ENCODE data around the gene DIPK1A.

Gene DIPK1A

GRCh38 chr1:92926873-92927272 lies 34.4 kb downstream of the DIPK1A start:
- TF ChIP-seq CTCF (conservative IDR thresholded peaks at IDR 0.05; ENCODE audit: low read depth), result no peak
- ChIA-PET POLR2A (ENCODE audit: low non-redundant PET) (no interaction called here), CTCF (interaction anchor here (0.6 kb wide), 1 partner anchor 68 kb away, joined by 3 read pairs; no protein-coding TSS in a partner anchor)
- no peak overlapping the region for H3K27ac ChIP-seq
- no peak for DNase-seq (ENCODE audit: low spot score)

- ChIA-PET POLR2A (ENCODE audit: low non-redundant PET) (no interaction called here), CTCF (interaction anchor here (0.6 kb wide), 2 partner anchors 34 to 314 kb away, joined by 3 to 5 read pairs; no protein-coding TSS in a partner anchor)
- TF ChIP-seq CTCF (conservative IDR thresholded peaks at IDR 0.05; ENCODE audit: low read depth), result no peak
- no peak overlapping the region for H3K27ac ChIP-seq
- no peak for DNase-seq (ENCODE audit: low spot score)
These were observed 36.8 kb downstream of the DIPK1A start for GRCh38 chr1:92924501-92924900.

GRCh38 chr1:92923664-92924063 lies 37.6 kb downstream of the DIPK1A start:
- ChIA-PET POLR2A (ENCODE audit: low non-redundant PET) (no interaction called here), CTCF (no interaction called here)
- TF ChIP-seq CTCF (conservative IDR thresholded peaks at IDR 0.05; ENCODE audit: low read depth), result no peak
- no peak for DNase-seq (ENCODE audit: low spot score)
- H3K27ac ChIP-seq, result no peak overlapping the region

GRCh38 chr1:92922356-92923035 lies 38.8 kb downstream of the DIPK1A start:
- DNase-seq (ENCODE audit: low spot score), result no peak
- ChIA-PET POLR2A (ENCODE audit: low non-redundant PET) (interaction anchor here (0.7 kb wide), 1 partner anchor 13 kb away, joined by 4 read pairs; no protein-coding TSS in a partner anchor), CTCF (interaction anchor here (0.6 to 0.7 kb wide), 3 partner anchors 9 to 425 kb away, joined by 3 to 5 read pairs (median 4); no protein-coding TSS in a partner anchor)
- TF ChIP-seq CTCF (conservative IDR thresholded peaks at IDR 0.05; ENCODE audit: low read depth), result no peak
- no peak overlapping the region for H3K27ac ChIP-seq

GRCh38 chr1:92921031-92922023 lies 39.9 kb downstream of the DIPK1A start:
- no peak for DNase-seq (ENCODE audit: low spot score)
- CTCF ChIA-PET, result interaction anchor here (0.7 kb wide), 2 partner anchors 103 to 424 kb away, joined by 3 to 4 read pairs; no protein-coding TSS in a partner anchor

More at GRCh38 chr1:92921031-92922023, 39.9 kb downstream of the DIPK1A start:
- no peak overlapping the region for H3K27ac ChIP-seq
- POLR2A ChIA-PET (ENCODE audit: low non-redundant PET), result no interaction called here
- TF ChIP-seq CTCF (conservative IDR thresholded peaks at IDR 0.05; ENCODE audit: low read depth), result no peak
